GM12872 (cell line): ENCODE data around the gene CHRNB4.

Experiments used
- TF ChIP-seq, protein P1 (sequence below): IDR thresholded peaks from 3 replicates; pipeline ENCODE4 v1.5.1; 2011; ENCODE audit warnings: low read depth, mild to moderate bottlenecking, low read length, moderate library complexity; ENCODE audit not compliant: insufficient read depth

CHRNB4 gene

DNA sequence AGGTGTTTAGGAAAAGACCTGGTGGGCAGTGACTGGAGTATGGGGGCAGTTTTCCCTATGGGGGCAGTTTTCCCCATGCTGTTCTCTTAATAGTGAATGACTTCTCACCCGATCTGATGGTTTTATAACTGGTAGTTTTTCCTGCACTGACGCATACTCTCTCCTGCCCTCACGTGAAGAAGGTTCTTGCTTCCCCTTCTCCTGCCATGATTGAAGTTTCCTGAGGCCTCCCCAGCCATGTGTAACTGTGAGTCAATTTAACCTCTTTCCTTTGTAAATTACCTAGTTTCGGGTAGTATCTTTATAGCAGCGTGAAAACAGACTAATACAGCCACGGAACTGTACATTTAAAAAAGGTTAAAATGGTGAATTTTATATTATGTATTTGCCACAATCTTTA lies 25.0 kb upstream of the CHRNB4 start:
- TF ChIP-seq, protein P1, sequence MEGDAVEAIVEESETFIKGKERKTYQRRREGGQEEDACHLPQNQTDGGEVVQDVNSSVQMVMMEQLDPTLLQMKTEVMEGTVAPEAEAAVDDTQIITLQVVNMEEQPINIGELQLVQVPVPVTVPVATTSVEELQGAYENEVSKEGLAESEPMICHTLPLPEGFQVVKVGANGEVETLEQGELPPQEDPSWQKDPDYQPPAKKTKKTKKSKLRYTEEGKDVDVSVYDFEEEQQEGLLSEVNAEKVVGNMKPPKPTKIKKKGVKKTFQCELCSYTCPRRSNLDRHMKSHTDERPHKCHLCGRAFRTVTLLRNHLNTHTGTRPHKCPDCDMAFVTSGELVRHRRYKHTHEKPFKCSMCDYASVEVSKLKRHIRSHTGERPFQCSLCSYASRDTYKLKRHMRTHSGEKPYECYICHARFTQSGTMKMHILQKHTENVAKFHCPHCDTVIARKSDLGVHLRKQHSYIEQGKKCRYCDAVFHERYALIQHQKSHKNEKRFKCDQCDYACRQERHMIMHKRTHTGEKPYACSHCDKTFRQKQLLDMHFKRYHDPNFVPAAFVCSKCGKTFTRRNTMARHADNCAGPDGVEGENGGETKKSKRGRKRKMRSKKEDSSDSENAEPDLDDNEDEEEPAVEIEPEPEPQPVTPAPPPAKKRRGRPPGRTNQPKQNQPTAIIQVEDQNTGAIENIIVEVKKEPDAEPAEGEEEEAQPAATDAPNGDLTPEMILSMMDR = no peak

DNA sequence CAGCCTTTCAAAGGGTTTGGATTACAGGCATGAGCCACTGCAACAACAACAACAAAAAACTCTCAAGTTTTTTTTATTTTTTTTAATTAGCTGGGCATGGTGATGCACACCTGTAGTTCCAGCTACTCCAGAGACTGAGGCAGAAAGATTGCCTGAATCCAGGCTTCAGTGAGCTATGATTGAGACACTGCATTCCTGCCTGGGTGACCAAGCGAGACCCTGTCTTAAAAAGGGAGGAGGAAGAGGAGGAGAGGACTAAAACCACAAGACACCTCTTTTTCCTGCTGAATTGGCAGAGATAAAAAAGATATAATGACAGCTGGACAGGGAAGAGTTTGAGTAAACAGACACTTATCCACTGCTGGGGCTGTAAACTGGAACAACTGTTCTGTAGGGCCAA lies 22.7 kb upstream of the CHRNB4 start:
- TF ChIP-seq, protein P1 = no peak

DNA sequence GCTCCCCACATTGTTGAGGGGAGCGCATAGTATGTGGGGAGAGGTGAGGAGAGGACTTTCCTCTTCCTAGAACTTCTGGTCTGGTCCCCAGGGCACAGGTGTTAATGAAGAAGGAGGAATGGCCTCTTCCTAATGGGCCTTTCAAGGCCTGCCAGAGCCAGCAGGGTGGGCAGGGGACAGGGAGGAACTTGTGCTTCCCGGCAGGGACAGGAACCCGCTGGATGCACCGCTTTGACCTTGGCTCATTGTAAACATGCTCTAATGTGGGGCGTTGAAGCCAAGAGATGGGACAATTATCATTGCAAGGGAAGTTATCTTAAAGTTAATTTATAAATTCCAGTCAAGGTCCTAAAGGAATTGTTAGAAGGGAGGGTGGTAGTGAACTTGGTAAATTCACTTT lies 21.0 kb upstream of the CHRNB4 start:
- TF ChIP-seq, protein P1 = no peak

DNA sequence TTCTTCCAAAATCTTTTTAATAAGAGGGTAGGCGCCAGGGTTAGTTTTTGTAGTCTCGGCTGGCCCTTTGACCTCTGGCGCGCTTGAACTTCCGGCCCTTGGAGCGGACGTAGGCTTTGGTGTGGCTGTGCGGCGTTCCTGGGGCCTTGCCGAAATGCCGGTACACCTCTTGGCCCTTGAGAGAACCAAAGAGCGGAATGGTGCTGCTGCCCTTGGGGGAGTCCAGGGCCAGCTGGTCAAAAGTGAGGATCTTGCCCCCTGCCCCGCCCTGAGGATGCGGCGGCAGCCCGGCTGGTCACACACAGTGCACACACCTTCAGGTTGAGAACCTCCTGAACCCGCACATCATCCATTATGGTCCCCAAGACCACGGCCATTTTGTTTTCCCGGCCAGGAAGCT lies 20.0 kb upstream of the CHRNB4 start:
- TF ChIP-seq, protein P1 = no peak

DNA sequence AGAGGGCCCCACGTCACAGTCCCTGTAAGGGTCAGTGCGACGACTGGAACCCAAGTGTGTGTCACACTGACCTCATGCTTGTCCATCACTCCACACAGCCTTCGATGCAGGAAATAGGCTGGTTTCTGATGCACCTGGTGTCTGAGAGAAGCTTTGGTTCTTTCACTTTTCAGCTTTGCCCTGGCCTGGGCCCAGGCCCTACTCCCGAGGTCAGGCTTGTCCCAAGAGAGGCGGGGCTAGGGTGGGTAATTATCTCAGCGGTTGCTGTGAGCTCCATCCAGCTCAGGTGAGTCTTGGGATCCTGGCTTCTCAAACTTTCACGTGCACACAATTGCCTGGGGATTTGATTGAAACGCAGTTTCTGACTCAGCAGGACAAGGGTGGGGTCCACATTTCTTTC lies 19.6 kb upstream of the CHRNB4 start:
- TF ChIP-seq, protein P1 = no peak

DNA sequence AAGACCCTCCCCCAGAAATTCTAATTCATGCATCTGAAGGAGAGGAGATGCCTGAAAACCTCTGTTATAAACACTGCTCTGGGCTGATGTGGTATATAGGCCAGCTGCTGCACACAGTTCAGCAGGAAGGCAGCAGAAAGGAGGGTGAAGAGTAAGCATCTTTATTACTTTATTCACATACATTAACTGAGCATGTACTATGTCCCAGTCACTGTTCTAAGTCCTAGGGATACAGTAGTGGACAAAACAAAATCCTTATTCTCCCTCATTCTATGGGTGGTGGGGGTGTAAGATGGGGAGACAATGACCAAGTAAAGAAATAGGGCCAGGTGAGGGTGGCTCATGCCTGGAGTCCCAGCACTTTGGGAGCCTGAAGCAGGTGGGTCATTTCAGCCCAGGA lies 17.8 kb upstream of the CHRNB4 start:
- TF ChIP-seq, protein P1 = no peak

DNA sequence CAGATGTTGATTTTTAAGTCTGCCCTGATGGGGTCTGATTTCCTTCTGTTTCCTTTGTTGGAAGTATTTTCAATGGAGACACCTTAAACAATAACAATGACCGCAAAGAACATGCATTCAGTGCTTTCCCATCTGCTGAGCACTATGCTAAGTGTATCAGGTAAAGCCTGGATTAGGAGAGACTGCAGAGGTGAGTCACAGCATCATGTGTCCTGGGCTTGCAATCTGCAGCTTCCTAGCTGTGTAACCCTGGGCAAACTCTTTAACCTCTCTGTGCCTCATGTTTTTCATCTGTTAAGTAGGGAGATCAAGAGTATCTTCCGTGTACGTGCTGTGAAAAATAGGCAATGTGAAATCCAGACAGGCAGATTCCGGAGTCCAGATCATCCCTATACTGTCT lies 13.3 kb upstream of the CHRNB4 start:
- TF ChIP-seq, protein P1 = no peak
